ENCODE measurements around the gene CAMSAP2.

DNA sequence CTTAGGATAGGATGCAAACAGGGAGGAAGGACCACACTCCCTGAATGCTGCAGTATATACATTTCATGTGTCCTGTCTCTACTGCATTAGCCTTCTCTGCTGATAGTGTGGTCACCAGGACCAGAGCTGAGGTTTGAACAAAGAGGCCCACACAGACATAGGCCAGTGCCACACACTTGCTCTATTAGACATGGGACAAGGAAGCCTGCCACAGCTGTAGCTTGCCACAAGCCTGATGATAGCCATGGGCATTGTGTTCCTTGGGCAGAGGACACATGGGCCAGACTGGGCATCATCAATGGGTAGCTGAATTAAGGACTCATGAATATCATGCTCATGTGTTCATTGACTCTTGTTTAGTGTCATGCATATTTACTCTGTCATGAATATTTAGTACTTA is 10.4 kb downstream of the CAMSAP2 start:
- TF ChIP-seq TEAD4 (IDR thresholded peaks at IDR 0.05) (no peak), FOXM1 (IDR thresholded peaks at IDR 0.05; ENCODE audit: borderline replicate concordance, low read depth) (no peak), EP300 (IDR thresholded peaks at IDR 0.05; ENCODE audit: borderline replicate concordance) (no peak)

All from Ishikawa (cell line).